GM21381 (cell line): ENCODE measurements around the gene NEK8.

Experiments
- ATAC-seq: cut with Tn5 transposase; IDR thresholded peaks from one replicate; pipeline ENCODE4 v1.9.1; 2021; ENCODE audit warnings: mild to moderate bottlenecking, moderate library complexity; ENCODE audit not compliant: unreplicated experiment

NEK8 gene

DNA sequence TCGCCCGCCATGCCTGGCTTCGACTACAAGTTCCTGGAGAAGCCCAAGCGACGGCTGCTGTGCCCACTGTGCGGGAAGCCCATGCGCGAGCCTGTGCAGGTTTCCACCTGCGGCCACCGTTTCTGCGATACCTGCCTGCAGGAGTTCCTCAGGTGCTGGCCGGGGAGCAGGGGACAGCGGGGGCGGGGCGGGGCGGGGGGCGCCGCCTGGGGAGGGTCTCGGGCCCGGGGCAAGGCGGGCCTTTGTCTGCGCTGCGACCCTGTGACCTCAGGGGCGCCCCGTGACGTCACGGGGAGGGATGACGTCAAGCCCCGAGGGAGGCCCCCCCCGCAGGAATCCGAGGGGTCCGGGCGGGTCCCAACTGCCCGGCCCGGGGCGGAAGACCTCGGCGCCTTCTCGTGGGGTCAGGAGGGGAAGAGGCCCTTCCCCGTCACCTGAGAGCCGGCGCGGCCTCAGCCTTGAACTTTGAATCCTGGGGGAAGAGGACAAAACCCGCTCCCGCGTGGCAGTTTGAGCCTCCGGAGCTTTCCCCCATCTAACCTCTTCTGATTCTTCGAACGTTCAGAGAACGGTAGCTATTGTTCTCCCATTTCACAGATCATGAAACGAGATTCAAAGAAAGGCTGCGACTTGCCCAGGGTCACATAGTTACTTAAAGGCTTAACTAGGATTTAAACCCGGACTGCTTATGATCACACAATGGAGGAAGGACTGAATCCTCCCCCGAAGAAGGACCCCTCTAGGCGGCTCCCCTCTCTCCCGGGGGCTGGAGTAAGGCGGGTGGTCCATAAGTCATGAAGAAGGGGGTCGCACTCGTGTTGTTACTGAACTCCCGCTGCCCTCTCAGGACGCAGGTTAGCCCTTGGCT is 15.8 kb downstream of the NEK8 start:
- ATAC-seq, result peak; percentile 30

DNA sequence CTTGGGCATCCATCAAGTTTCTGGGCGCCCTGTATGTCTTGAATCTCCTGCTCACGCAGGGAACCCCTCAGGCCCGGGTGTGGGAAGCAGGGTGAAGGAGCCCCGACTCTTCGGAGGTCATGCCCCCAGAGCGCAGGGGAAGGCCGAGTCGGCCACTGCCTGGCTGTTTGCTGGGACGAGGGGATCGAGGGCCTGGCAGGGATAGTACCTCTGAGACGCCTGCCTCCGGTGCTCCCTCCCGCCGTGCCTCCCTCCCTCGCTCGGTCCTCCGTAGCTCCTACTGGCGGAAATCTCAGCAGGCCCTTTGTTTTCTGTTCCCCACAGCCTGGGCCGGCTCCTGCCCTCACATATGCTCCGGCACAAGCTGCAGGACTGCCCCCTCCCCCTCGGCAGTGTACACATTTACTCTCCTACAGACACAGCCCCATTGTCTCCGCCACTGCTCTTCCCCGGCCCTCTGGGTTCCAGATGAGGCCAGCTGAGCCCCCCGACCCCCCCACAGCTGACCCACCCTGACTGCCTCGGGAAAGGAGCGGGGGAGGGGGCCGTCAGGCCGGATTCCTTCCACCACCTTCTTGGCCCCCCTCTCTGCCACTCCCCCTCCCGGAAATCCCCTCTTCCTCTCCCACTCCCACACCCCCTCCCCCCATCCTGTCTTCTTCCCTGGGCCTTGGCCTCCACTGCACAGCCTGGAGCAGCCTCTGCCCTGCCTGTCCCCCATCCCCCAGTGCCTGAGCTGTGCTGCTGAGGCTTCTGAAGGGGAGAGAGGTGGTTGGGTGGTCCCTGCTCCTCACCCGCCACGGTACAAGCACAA is 16.6 kb downstream of the NEK8 start:
- ATAC-seq, result no peak

DNA sequence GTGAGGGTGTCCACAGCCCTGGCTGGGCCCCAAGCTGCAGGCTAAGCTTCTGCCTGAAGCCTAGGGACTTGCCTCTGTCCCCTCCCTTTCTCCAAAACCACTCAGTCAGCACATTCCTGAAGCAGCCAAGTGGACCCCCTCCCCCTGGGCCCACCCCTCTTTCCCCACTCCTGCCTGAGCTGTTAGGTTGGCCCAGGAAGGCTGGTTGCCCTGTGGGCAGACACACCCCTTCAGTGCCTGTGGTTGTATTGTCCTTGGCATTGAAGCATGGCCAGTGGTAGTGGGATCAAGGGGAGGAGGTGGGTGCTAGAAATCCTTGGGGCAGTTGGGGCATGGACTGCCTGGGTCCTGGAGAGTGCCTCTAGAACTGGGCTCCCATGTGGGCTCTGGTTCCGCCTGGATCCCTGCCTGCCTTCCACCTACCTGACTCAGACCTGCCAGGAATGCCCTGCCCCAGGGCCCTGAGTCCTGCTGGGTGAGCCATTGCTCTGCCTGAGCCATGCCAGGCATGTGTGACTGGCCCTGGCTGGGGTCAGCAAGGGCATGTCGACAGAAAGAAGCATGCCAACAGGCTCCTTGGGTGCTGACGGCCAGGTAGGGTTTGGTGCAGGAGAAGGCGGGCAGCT is 17.3 kb downstream of the NEK8 start:
- ATAC-seq, result no peak

DNA sequence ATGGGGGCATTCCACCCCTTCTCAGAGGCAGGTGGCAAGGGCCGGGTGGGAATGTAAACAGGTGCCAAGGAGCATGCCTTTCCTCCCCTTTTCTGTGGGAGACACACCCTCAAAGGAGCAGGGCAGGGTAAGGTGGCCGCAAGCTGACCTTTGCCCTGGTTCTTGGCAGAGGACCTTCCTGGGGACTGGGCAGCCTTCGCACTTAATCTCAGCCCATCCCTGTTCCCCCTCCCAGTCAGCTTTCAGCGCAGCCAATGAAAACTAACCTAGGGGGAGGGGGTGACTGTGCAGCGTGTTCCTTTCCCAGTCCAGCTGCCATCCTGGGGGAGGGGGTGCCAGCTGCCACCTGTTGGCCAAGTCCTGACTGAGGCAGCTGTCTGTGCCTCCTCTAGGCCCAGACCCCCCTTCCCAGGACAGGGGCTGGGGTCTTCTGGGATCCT is 18.0 kb downstream of the NEK8 start:
- ATAC-seq, result no peak

DNA sequence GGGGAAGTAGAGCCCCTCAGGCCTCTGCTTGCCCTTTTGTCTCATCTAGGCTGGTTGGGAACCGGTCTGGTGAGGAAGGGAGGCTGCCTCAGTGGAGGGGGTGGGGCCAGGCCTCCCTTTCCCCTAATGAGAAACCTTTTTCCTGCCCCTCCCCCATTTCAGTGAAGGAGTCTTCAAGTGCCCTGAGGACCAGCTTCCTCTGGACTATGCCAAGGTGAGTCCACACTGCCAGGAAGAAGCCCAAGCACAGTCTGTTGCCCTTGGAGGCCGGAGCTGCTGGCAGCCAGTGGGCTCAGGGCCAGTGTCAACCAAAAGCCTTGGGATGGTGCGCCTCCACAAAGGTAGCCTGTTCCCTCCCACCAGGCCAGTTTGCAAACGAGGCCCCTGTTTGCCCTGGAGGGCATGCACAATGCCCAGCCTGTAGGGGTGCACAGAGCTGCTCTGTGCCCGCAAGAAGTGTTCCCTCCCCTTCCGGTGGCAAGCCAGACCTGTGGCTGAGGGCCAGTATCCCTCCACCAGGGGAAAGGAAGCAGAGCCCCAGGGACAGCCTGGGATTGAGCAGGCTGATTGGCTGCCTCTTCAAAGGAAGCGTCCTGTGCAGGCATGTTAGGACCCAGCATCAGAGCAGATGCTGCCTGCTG is 18.6 kb downstream of the NEK8 start:
- no peak for ATAC-seq

DNA sequence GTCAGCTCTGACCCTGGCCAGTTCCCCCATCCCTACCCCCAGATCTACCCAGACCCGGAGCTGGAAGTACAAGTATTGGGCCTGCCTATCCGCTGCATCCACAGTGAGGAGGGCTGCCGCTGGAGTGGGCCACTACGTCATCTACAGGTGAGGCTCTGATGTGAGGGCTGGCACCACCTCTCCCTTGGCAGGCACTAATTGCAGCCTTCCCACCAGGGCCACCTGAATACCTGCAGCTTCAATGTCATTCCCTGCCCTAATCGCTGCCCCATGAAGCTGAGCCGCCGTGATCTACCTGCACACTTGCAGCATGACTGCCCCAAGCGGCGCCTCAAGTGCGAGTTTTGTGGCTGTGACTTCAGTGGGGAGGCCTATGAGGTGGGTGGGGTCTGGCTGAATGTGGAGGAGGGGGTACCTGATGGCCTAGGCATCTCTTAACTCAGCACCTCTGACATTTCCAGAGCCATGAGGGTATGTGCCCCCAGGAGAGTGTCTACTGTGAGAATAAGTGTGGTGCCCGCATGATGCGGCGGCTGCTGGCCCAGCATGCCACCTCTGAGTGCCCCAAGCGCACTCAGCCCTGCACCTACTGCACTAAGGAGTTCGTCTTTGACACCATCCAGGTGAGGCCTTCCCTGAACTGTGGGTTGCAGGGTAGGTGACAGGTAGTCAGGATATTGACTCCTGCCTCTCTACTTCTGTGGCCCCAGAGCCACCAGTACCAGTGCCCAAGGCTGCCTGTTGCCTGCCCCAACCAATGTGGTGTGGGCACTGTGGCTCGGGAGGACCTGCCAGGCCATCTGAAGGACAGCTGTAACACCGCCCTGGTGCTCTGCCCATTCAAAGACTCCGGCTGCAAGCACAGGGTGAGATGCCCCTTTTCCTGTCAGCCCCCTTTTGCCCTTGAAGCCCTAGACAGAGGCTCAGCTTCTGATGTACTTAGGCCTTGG is 19.5 kb downstream of the NEK8 start:
- ATAC-seq, result no peak

DNA sequence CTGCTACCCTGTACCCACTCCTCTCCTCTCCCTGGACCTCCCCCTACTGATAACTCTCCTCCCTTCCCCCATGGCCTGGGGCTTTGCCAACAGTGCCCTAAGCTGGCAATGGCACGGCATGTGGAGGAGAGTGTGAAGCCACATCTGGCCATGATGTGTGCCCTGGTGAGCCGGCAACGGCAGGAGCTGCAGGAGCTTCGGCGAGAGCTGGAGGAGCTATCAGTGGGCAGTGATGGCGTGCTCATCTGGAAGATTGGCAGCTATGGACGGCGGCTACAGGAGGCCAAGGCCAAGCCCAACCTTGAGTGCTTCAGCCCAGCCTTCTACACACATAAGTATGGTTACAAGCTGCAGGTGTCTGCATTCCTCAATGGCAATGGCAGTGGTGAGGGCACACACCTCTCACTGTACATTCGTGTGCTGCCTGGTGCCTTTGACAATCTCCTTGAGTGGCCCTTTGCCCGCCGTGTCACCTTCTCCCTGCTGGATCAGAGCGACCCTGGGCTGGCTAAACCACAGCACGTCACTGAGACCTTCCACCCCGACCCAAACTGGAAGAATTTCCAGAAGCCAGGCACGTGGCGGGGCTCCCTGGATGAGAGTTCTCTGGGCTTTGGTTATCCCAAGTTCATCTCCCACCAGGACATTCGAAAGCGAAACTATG is 20.4 kb downstream of the NEK8 start:
- ATAC-seq, result no peak

DNA sequence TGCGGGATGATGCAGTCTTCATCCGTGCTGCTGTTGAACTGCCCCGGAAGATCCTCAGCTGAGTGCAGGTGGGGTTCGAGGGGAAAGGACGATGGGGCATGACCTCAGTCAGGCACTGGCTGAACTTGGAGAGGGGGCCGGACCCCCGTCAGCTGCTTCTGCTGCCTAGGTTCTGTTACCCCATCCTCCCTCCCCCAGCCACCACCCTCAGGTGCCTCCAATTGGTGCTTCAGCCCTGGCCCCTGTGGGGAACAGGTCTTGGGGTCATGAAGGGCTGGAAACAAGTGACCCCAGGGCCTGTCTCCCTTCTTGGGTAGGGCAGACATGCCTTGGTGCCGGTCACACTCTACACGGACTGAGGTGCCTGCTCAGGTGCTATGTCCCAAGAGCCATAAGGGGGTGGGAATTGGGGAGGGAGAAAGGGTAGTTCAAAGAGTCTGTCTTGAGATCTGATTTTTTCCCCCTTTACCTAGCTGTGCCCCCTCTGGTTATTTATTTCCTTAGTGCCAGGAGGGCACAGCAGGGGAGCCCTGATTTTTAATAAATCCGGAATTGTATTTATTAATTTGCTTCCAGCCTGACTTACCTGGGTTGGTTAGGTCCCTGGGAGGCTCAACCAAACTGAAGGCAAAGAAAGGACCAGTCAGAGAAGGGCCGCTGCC is 21.1 kb downstream of the NEK8 start:
- ATAC-seq, result peak; percentile 9

DNA sequence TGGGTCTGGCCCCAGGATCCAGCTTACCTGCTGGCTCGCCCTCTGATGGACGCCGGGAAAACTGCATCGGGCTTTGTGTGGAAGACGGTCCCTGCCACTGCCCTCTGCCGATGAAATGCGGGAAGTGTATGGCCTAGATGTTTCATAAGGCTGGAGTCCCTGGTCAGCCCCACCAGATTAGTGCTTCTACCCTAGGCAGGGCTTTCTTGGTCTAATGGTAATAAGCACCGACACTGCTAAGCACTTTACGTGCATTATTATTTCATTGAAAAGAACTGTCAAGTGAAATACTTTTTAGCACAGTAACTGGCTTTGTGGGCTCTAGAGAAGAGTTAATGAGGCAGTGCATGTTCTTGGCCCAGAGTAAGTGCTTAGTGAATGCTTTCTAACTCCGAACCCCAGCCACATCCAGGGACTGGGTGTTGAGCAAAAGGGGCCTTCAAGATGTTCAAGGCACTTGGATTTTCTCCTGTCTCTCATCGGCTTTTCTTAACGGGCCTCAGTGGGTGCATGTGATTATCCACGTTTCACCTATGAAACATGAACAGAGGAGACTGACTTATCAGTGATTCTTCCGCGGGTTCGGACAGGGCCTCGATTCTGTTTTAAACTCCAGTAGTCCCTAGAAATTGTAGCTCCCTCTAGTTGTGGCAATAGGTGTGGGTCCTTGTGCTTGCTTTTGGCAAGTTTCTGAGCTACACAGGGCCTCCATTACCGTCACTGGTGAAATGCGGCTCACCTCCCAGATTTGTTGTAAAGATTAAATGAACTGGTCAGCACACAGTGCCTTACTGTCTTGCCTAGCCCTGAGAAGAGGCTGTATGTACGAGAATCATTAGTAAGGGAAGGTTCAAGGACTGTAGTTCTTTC is 21.8 kb downstream of the NEK8 start:
- peak; percentile 75 for ATAC-seq

DNA sequence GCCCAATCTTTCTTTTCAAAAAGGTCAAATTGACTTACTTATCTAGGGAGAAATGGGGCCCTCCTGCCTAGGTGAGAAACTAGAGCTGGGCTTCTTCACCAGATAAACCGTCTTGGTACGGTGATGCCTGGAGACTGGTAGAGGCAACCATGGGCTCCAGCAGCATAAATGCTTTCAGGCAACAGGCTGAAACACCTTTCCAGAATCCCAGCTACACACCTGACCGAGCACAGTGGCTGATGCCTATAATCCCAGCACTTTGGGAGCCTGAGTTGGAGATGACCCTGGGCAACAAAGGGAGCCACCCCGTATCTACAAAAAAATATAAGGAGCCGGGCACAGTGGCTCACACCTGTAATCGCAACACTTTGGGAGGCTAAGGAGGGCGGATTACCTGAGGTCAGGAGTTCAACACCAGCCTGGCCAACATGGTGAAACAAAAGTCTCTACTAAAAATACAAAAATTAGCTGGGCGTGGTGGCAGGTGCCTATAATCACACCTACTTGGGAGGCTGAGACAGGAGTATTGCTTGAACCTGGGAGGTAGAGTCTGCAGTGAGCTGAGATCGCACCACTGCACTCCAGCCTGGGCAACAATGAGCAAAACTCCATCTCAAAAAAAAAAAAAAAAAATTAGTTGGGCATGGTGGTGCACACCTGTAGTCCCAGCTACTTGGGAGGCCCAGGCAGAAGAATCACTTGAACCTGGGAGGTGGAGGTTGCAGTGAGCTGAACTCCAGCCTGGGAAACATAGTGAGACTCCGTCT is 23.2 kb downstream of the NEK8 start:
- ATAC-seq, result no peak

DNA sequence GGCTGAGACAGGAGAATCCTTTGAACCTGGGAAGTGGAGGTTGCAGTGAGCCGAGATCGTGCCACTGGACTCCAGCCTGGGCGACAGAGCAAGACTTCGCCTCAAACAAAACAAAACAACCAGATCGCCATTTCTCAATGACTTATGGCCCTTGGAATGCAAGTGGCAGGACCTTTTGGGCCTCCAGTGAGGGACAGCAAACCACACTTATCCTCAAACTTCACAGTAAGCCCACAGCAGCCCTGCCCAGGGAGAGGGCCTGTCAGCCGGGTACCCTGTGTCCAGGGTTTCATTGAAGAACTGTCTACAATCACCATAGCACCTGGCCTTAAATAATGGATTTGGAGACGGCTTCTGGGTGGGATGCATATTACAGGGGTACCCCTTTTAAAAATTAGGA is 26.9 kb downstream of the NEK8 start:
- no peak for ATAC-seq

DNA sequence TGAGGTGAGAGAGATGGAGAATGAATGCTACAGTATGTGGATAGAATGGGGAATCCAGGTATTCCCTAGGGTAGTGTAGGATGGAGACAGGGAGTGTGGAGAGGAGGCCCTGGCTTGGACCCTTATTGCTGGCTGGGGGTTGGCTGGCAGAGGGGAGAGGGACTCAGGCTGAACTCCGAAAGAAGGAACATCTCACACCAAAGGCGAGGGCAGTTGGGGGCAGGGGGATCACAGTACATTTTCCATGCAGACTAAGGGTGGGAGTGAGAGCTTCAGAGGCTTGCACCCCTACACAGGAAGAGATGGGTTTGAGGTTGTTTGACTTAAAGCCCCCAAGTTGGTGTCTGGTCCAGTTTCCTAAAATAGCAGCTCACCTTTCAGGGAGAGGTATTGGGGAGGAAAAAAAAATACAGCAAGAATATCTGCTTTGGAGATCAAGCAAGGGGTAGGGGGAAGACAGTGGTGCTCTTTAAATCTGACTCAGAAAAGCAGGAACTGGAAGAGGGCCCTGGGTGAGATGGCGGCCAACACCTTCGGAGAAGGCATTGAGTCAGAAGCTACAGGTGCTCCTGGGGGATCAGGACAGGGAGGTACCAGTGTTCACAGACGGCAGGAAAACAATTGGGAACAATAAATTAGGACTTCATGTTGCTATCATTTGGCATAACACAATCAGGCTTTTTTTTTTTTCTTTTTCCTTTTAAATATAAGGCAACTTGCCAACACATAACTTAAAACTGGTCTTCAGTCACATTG is 27.6 kb downstream of the NEK8 start:
- ATAC-seq, result no peak

DNA sequence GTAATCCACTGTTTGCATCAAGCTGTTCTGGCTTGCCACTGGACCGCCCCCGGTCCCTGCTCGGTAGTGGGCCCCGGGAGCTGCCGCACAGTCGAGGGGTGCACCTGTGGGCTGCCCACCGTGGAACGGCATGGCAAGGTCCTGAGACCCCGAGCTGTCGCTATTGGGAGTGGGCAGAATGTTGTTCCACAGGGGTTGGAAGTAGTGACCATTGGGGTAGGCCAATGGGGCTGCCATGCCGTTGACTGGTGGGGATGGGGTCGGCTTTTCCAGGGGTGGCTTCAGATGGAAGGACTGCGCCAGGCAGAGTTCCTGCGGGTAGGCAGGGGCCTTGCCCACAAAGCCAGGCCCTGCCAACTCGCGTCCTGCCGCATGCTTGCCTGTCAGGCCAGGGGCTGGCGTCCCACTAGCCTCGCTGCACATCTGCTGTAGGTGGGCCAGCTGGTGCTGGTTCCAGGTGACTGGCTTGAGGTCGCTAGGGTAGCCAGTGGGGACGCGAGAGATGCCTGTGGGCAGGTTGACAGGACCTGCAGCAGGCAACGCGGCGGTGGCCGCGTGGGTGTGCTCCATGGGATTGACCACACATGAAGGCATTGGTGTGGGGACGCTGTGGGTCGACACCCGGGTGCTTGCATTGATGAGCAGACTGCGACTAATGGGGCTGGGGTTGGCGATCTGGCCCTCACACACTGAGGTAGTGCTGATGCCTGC is 30.0 kb downstream of the NEK8 start:
- ATAC-seq, result no peak

DNA sequence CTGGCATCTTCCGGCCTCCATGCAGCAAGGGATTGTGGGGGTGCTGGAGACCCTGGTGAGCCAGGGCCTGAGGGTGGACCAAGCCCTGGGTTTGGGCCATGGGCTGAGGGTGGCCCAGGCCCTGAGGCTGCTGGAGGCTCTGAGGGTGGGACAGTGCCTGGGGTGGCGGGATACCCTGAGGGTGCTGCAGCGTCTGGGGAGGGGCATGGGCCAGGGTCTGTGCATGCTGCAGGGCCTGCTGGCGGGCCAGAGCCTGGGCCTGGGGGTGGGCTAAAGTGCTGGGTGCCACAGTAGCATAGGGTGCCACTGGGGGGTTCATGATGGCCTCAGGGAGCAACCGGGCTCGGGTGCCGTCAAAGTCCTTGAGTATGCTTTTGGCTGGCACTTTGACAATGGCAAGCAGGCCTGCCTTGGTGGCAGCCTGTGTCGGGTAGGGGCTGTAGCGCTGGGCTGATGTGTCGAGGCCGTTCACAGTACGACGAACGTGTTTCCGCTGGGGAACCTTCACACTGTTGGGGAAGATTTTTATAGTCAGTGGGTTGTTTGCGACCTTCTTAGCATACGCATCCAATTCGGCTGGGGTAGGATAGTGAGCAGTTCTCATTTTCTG is 30.8 kb downstream of the NEK8 start:
- ATAC-seq, result no peak
